Activated CD4-positive, alpha-beta T cell treated with anti-CD3 and anti-CD28 coated beads for 24 hours (primary cell): ENCODE results near the gene PROSER3.
"Not testable (repeated sequence)": the region's sequence is repeated elsewhere in the genome, so short reads cannot be mapped to it uniquely, and the experiment has no call there.

Experiments
- DNase-seq, 2 donors: peaks; one replicate each; pipeline ENCODE4 v3.0.0-alpha.2; 2020; ENCODE audit warnings: low read depth in 2 of 2

PROSER3 gene

GRCh38 chr19:35722461-35722860, 35.5 kb upstream of the PROSER3 start:
- no peak for DNase-seq

- no peak for DNase-seq
These were observed 35.1 kb upstream of the PROSER3 start for GRCh38 chr19:35722897-35723296.

GRCh38 chr19:35723671-35724070, 34.3 kb upstream of the PROSER3 start:
- DNase-seq: no peak

GRCh38 chr19:35724132-35724531, 33.8 kb upstream of the PROSER3 start:
- DNase-seq: not testable (repeated sequence)

GRCh38 chr19:35724560-35724959, 33.4 kb upstream of the PROSER3 start:
- DNase-seq: no peak

- DNase-seq: no peak
These were observed 32.6 kb upstream of the PROSER3 start for GRCh38 chr19:35725216-35725861.

- DNase-seq: no peak
These were observed 30.7 kb upstream of the PROSER3 start for GRCh38 chr19:35727053-35727955.

- DNase-seq: no peak
These were observed 29.8 kb upstream of the PROSER3 start for GRCh38 chr19:35727956-35728706.

GRCh38 chr19:35729021-35729420, 29.0 kb upstream of the PROSER3 start:
- no peak for DNase-seq

GRCh38 chr19:35729763-35730162, 28.2 kb upstream of the PROSER3 start:
- DNase-seq: no peak

- no peak for DNase-seq
These were observed 27.6 kb upstream of the PROSER3 start for GRCh38 chr19:35730326-35730725.

- DNase-seq: no peak
These were observed 26.6 kb upstream of the PROSER3 start for GRCh38 chr19:35731353-35731752.

- no peak for DNase-seq
These were observed 26.1 kb upstream of the PROSER3 start for GRCh38 chr19:35731779-35732405.

GRCh38 chr19:35732540-35733179, 25.3 kb upstream of the PROSER3 start:
- no peak for DNase-seq

GRCh38 chr19:35733180-35734125, 24.5 kb upstream of the PROSER3 start:
- no peak for DNase-seq

- no peak for DNase-seq
These were observed 23.7 kb upstream of the PROSER3 start for GRCh38 chr19:35734273-35734672.

GRCh38 chr19:35734889-35735288, 23.1 kb upstream of the PROSER3 start:
- no peak for DNase-seq

GRCh38 chr19:35736913-35737886, 20.8 kb upstream of the PROSER3 start:
- DNase-seq: no peak
